ENCODE data around the gene CDH13.

CDH13 gene

DNA sequence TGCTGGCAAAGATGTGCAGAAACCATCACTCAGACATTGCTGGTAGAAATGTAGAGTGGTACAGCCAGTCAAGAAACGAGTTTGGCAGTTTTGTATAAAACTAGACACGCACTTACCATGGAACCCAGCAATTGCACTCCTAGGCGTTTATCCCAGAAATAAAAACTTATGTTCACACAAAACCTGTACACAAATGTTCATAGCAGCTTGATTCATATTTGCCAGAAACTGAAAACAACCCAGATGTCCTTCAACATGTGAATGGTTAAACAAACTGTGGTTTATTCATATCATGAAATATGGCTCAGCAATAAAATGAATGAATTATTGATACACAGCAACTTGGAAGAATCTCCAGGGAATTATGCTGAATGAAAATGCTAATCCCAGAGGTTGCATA, 570.0 kb downstream of the CDH13 start:
- TF ChIP-seq EZH2phosphoT487 (IDR thresholded peaks at IDR 0.05; ENCODE audit: low read depth) (no peak), CTCF (IDR thresholded peaks at IDR 0.05; ENCODE audit: low read depth, low read length) (no peak)
- Histone ChIP-seq H3K4me3 (ENCODE audit: low read length) (no peak overlapping the region), H2AFZ (ENCODE audit: low read depth, low read length) (no peak overlapping the region), H3K4me2 (ENCODE audit: low read length) (no peak overlapping the region), H3K9me3 (ENCODE audit: insufficient read depth, low read length) (no peaks in the 10 kb centered on the region), H4K20me1 (ENCODE audit: insufficient read depth, low read length) (no peaks in the 10 kb centered on the region), H3K27me3 (ENCODE audit: low read depth, low read length) (no peaks in the 10 kb centered on the region), H3K79me2 (ENCODE audit: low read length) (no peaks in the 10 kb centered on the region), H3K27ac (ENCODE audit: low read length) (no peak overlapping the region), H3K9ac (ENCODE audit: low read length) (no peak overlapping the region), H3K36me3 (replicated peaks; ENCODE audit: low read depth, low read length) (no peaks in the 10 kb centered on the region), H3K4me1 (ENCODE audit: low read length) (no peaks in the 10 kb centered on the region)

GRCh38 chr16:83197450-83197849, 570.7 kb downstream of the CDH13 start:
- no peak overlapping the region for H3K4me3 ChIP-seq (ENCODE audit: low read length)
- no peak overlapping the region for H3K4me2 ChIP-seq (ENCODE audit: low read length)
- H4K20me1 ChIP-seq (ENCODE audit: insufficient read depth, low read length) = no peaks in the 10 kb centered on the region
- H3K79me2 ChIP-seq (ENCODE audit: low read length) = no peaks in the 10 kb centered on the region
- H3K36me3 ChIP-seq (replicated peaks; ENCODE audit: low read depth, low read length) = no peaks in the 10 kb centered on the region
- no peak overlapping the region for H3K27ac ChIP-seq (ENCODE audit: low read length)
- no peaks in the 10 kb centered on the region for H3K27me3 ChIP-seq (ENCODE audit: low read depth, low read length)
- H3K9ac ChIP-seq (ENCODE audit: low read length) = no peak overlapping the region
- no peaks in the 10 kb centered on the region for H3K4me1 ChIP-seq (ENCODE audit: low read length)
- TF ChIP-seq EZH2phosphoT487 (IDR thresholded peaks at IDR 0.05; ENCODE audit: low read depth) (no peak), CTCF (IDR thresholded peaks at IDR 0.05; ENCODE audit: low read depth, low read length) (no peak)
- no peak overlapping the region for H2AFZ ChIP-seq (ENCODE audit: low read depth, low read length)
- H3K9me3 ChIP-seq (ENCODE audit: insufficient read depth, low read length) = no peaks in the 10 kb centered on the region

DNA sequence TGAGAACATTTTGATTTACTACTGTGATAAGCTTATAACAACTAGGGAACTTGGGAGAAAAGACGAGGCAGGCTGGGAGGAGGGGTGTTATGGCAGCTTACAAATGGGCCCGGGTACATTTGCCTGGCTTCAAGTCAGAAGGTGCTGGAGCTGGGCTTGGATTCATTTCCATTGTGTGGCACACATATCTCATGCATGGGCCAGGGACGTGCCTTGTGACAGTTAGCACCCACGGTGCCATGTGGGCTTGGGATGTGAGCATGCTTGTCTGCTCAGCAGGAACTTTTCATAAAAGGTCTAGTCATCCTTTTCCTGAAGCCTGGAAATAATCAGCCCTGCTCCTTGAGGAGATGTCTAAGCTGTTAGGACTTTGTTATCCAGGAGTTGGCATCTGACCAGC, 572.2 kb downstream of the CDH13 start:
- H3K4me3 ChIP-seq (ENCODE audit: low read length) = no peak overlapping the region
- H3K9ac ChIP-seq (ENCODE audit: low read length) = no peak overlapping the region
- H3K9me3 ChIP-seq (ENCODE audit: insufficient read depth, low read length) = no peaks in the 10 kb centered on the region
- no peaks in the 10 kb centered on the region for H3K36me3 ChIP-seq (replicated peaks; ENCODE audit: low read depth, low read length)
- H2AFZ ChIP-seq (ENCODE audit: low read depth, low read length) = no peak overlapping the region
- TF ChIP-seq EZH2phosphoT487 (IDR thresholded peaks at IDR 0.05; ENCODE audit: low read depth) (no peak), CTCF (IDR thresholded peaks at IDR 0.05; ENCODE audit: low read depth, low read length) (no peak)
- H3K27me3 ChIP-seq (ENCODE audit: low read depth, low read length) = no peaks in the 10 kb centered on the region
- no peaks in the 10 kb centered on the region for H4K20me1 ChIP-seq (ENCODE audit: insufficient read depth, low read length)
- no peak overlapping the region for H3K4me2 ChIP-seq (ENCODE audit: low read length)
- no peaks in the 10 kb centered on the region for H3K4me1 ChIP-seq (ENCODE audit: low read length)
- H3K27ac ChIP-seq (ENCODE audit: low read length) = no peak overlapping the region
- H3K79me2 ChIP-seq (ENCODE audit: low read length) = no peaks in the 10 kb centered on the region

- Histone ChIP-seq H3K36me3 (replicated peaks; ENCODE audit: low read depth, low read length) (no peaks in the 10 kb centered on the region), H2AFZ (ENCODE audit: low read depth, low read length) (no peak overlapping the region), H3K9ac (ENCODE audit: low read length) (no peak overlapping the region), H3K4me3 (ENCODE audit: low read length) (no peak overlapping the region), H3K4me1 (ENCODE audit: low read length) (no peaks in the 10 kb centered on the region), H3K79me2 (ENCODE audit: low read length) (no peaks in the 10 kb centered on the region), H4K20me1 (ENCODE audit: insufficient read depth, low read length) (no peaks in the 10 kb centered on the region), H3K27me3 (ENCODE audit: low read depth, low read length) (no peaks in the 10 kb centered on the region), H3K4me2 (ENCODE audit: low read length) (no peak overlapping the region), H3K9me3 (ENCODE audit: insufficient read depth, low read length) (no peaks in the 10 kb centered on the region), H3K27ac (ENCODE audit: low read length) (no peak overlapping the region)
- TF ChIP-seq EZH2phosphoT487 (IDR thresholded peaks at IDR 0.05; ENCODE audit: low read depth) = no peak
- no peak for TF ChIP-seq CTCF (IDR thresholded peaks at IDR 0.05; ENCODE audit: low read depth, low read length)
These were observed 573.4 kb downstream of the CDH13 start for GRCh38 chr16:83200005-83200779.

All from OCI-LY3 (cell line).